H1 (cell line): ENCODE results near the gene CRY1. TPM values are rescaled to one million over a fixed set of nuclear protein-coding genes. Genes with fewer than 3 reads are reported as not detected.

Experiments used
- CTCF ChIA-PET: fragments of 300-600 bp; sonication (Branson Sonifier 250); formaldehyde crosslinking; loops from one replicate; lab custom pipeline; 2021; ENCODE audit not compliant: partially characterized antibody; lab: Charles Lee
- POLR2A ChIA-PET: fragments of 300-600 bp; sonication (Branson Sonifier 250); formaldehyde crosslinking; loops from one replicate; lab custom pipeline; 2021; ENCODE audit warnings: inconsistent platforms; ENCODE audit not compliant: partially characterized antibody; lab: Charles Lee
- DNase-seq, 2 experiments: peaks; one replicate each; pipeline versions ENCODE4 v3.0.0 to v3.0.0-alpha.2; 2010 to 2022; ENCODE audit warnings: low spot score in 2 of 2, low read depth in 1 of 2, mixed read lengths in 1 of 2
- FAIRE-seq: peaks from 2 replicates; lab custom pipeline; 2011; peaks lifted over from hg19 to GRCh38; lab: Jason Lieb, UNC
- H2AFZ ChIP-seq: 2 replicates; pipeline ENCODE4 v1.8.1; 2012; ENCODE audit warnings: low read length, inconsistent platforms
- H2AK5ac ChIP-seq: 2 replicates; pipeline ENCODE4 v1.6.1; 2013; ENCODE audit warnings: low read depth, low read length
- H2BK120ac ChIP-seq: replicated peaks from 2 replicates; pipeline ENCODE3; 2013; ENCODE audit warnings: low read depth, low read length, inconsistent platforms
- H2BK12ac ChIP-seq: 2 replicates; pipeline ENCODE4 v1.6.1; 2013; ENCODE audit warnings: low read depth, low read length
- H2BK15ac ChIP-seq: 2 replicates; pipeline ENCODE4 v1.6.1; 2013; ENCODE audit warnings: low read length
- H2BK20ac ChIP-seq: 2 replicates; pipeline ENCODE4 v1.6.1; 2013; ENCODE audit warnings: low read length
- H2BK5ac ChIP-seq: 2 replicates; pipeline ENCODE4 v1.6.1; 2013; ENCODE audit warnings: low read depth, low read length
- H3K14ac ChIP-seq: 2 replicates; pipeline ENCODE4 v1.6.1; 2013; ENCODE audit warnings: inconsistent platforms; ENCODE audit not compliant: insufficient read length
- H3K18ac ChIP-seq: 2 replicates; pipeline ENCODE4 v1.6.1; 2013; ENCODE audit warnings: low read length; ENCODE audit errors: extremely low read depth
- H3K23ac ChIP-seq: 2 replicates; pipeline ENCODE4 v1.6.1; 2013; ENCODE audit warnings: inconsistent platforms; ENCODE audit not compliant: insufficient read length
- H3K23me2 ChIP-seq: 2 replicates; pipeline ENCODE4 v1.6.1; 2013; ENCODE audit warnings: low read depth, low read length
- H3K27ac ChIP-seq: 2 replicates; pipeline ENCODE4 v1.6.1; 2011; ENCODE audit warnings: low read depth, low read length, inconsistent platforms
- H3K27me3 ChIP-seq, 4 experiments: replicated peaks in 1 of 4; 1 replicate in 1 of 4; 2 replicates in 3 of 4; pipeline versions ENCODE4 v1.6.1 to v1.8.1; 2011 to 2013; ENCODE audit warnings: low read length in 3 of 4, mild to moderate bottlenecking in 3 of 4, inconsistent platforms in 2 of 4, mixed read lengths in 2 of 4, moderate library complexity in 1 of 4; ENCODE audit not compliant: control insufficient read depth in 3 of 4, insufficient read depth in 3 of 4; ENCODE audit errors: extremely low read depth in 1 of 4
- H3K36me3 ChIP-seq, 4 experiments: 2 replicates each; pipeline versions ENCODE4 v1.6.1 to v1.8.1; 2011 to 2013; ENCODE audit warnings: mild to moderate bottlenecking in 4 of 4, low read length in 3 of 4, moderate library complexity in 2 of 4, control low read depth in 1 of 4, inconsistent platforms in 1 of 4; ENCODE audit not compliant: insufficient read depth in 4 of 4, control insufficient read depth in 2 of 4
- H3K4ac ChIP-seq: replicated peaks from 2 replicates; pipeline ENCODE3; 2013; ENCODE audit warnings: low read length, low read depth, mixed read lengths, inconsistent platforms; ENCODE audit not compliant: insufficient read length
- H3K4me1 ChIP-seq, 4 experiments: replicated peaks in 1 of 4; 1 replicate in 1 of 4; 2 replicates in 3 of 4; pipeline versions ENCODE4 v1.6.1 to v1.8.1; 2011 to 2013; ENCODE audit warnings: low read length in 3 of 4, inconsistent platforms in 2 of 4, mixed read lengths in 1 of 4; ENCODE audit not compliant: insufficient read depth in 4 of 4, control insufficient read depth in 3 of 4
- H3K4me2 ChIP-seq, 2 experiments: 2 replicates each; pipeline versions ENCODE4 v1.6.1 to v1.8.1; 2011 to 2013; ENCODE audit warnings: low read depth in 2 of 2, low read length in 2 of 2, control low read depth in 1 of 2, inconsistent platforms in 1 of 2, mild to moderate bottlenecking in 1 of 2; ENCODE audit not compliant: insufficient read depth in 1 of 2
- H3K4me3 ChIP-seq, 4 experiments: fragments of 200-600, 300-600 bp in 1 of 4; sonication (generic), shearing (Covaris generic), sonication (Bioruptor Twin) in 1 of 4; 2 replicates each; pipeline versions ENCODE4 v1.5.1 to v1.8.1; 2011 to 2016; ENCODE audit warnings: low read length in 4 of 4, low read depth in 3 of 4, control low read depth in 2 of 4, inconsistent platforms in 2 of 4, mild to moderate bottlenecking in 2 of 4, mixed read lengths in 1 of 4, moderate library complexity in 1 of 4; ENCODE audit not compliant: insufficient read depth in 2 of 4; ENCODE audit errors: extremely low read depth in 1 of 4
- H3K56ac ChIP-seq: replicated peaks from 2 replicates; pipeline ENCODE3; 2013; ENCODE audit warnings: low read depth, mild to moderate bottlenecking, mixed read lengths, low read length, inconsistent platforms; ENCODE audit not compliant: insufficient read length
- H3K79me1 ChIP-seq: 2 replicates; pipeline ENCODE4 v1.6.1; 2013; ENCODE audit warnings: low read depth, low read length, control low read depth
- H3K79me2 ChIP-seq, 2 experiments: 2 replicates each; pipeline versions ENCODE4 v1.6.1 to v1.8.1; 2012 to 2013; ENCODE audit warnings: low read length in 2 of 2, mild to moderate bottlenecking in 2 of 2, inconsistent platforms in 1 of 2; ENCODE audit not compliant: insufficient read depth in 2 of 2, control insufficient read depth in 1 of 2
- H3K9ac ChIP-seq, 4 experiments: replicated peaks in 1 of 4; 1 replicate in 1 of 4; 2 replicates in 3 of 4; pipeline versions ENCODE4 v1.6.1 to v1.8.1; 2011 to 2013; ENCODE audit warnings: low read depth in 3 of 4, low read length in 3 of 4, control low read depth in 2 of 4, mild to moderate bottlenecking in 2 of 4, moderate library complexity in 2 of 4, inconsistent platforms in 1 of 4; ENCODE audit errors: extremely low read depth in 1 of 4
- H3K9me3 ChIP-seq, 2 experiments: 2 replicates each; pipeline versions ENCODE4 v1.6.1 to v1.8.1; 2012 to 2013; ENCODE audit warnings: mild to moderate bottlenecking in 2 of 2, moderate library complexity in 2 of 2, control low read depth in 1 of 2, inconsistent platforms in 1 of 2, low read depth in 1 of 2, low read length in 1 of 2, mixed read lengths in 1 of 2; ENCODE audit not compliant: insufficient read depth in 2 of 2
- H4K20me1 ChIP-seq, 2 experiments: replicated peaks in 1 of 2; 2 replicates each; pipeline versions ENCODE3 to v1.8.1; 2011 to 2013; ENCODE audit warnings: inconsistent platforms in 2 of 2, low read length in 2 of 2, mild to moderate bottlenecking in 1 of 2; ENCODE audit not compliant: insufficient read depth in 2 of 2, control insufficient read depth in 1 of 2
- H4K5ac ChIP-seq: 2 replicates; pipeline ENCODE4 v1.6.1; 2013; ENCODE audit warnings: low read length, low read depth, mixed read lengths, inconsistent platforms; ENCODE audit not compliant: insufficient read length
- H4K8ac ChIP-seq: 2 replicates; pipeline ENCODE4 v1.8.0; 2013; ENCODE audit warnings: mild to moderate bottlenecking, moderate library complexity, low read length, inconsistent platforms; ENCODE audit not compliant: insufficient read depth; ENCODE audit errors: extremely low read depth
- H4K91ac ChIP-seq: replicated peaks from 2 replicates; pipeline ENCODE3; 2013; ENCODE audit warnings: low read length, mixed read lengths, inconsistent platforms; ENCODE audit not compliant: insufficient read length
- CBX8 ChIP-seq: fragments of 300-800, 300-1000 bp; sonication (generic); IDR thresholded peaks from 2 replicates; pipeline ENCODE4 v1.7.1; 2016; ENCODE audit warnings: low read depth, low read length, borderline replicate concordance
- CHD1 ChIP-seq: IDR thresholded peaks from 2 replicates; pipeline ENCODE4 v1.6.1; 2012; ENCODE audit warnings: low read depth, low read length, improper control_type of control experiment
- EGR1 ChIP-seq: IDR thresholded peaks from 2 replicates; pipeline ENCODE4 v1.6.1; 2011; ENCODE audit warnings: low read depth, low read length, borderline replicate concordance
- HDAC6 ChIP-seq: IDR thresholded peaks from one replicate; pipeline ENCODE4 v1.7.1; 2012; ENCODE audit warnings: low read depth, mild to moderate bottlenecking, inconsistent platforms, low read length, moderate library complexity
- JUND ChIP-seq: IDR thresholded peaks from 2 replicates; pipeline ENCODE4 v1.6.1; 2011; ENCODE audit warnings: mild to moderate bottlenecking, improper control_type of control experiment, low read length
- KDM4A ChIP-seq: IDR thresholded peaks from one replicate; pipeline ENCODE4 v1.7.1; 2012; ENCODE audit warnings: low read depth, mild to moderate bottlenecking, moderate library complexity, low read length, inconsistent platforms; ENCODE audit not compliant: severe bottlenecking
- RAD21 ChIP-seq, 2 experiments: IDR thresholded peaks in 1 of 2; conservative IDR thresholded peaks in 1 of 2; 2 replicates each; pipeline ENCODE4 v1.6.1; 2011; ENCODE audit warnings: low read depth in 2 of 2, low read length in 2 of 2, improper control_type of control experiment in 1 of 2, inconsistent platforms in 1 of 2, mild to moderate bottlenecking in 1 of 2, moderate library complexity in 1 of 2
- SAP30 ChIP-seq: fragments of 300-600 bp; sonication (generic); IDR thresholded peaks from 2 replicates; pipeline ENCODE4 v1.7.1; 2012; ENCODE audit warnings: low read length, moderate library complexity, mild to moderate bottlenecking, inconsistent platforms; ENCODE audit not compliant: insufficient read depth, insufficient replicate concordance
- TAF7 ChIP-seq: optimal IDR thresholded peaks from 2 replicates; pipeline ENCODE3; 2011; ENCODE audit warnings: low read depth, mild to moderate bottlenecking, inconsistent platforms, low read length, moderate library complexity, borderline replicate concordance
- TCF12 ChIP-seq: IDR thresholded peaks from 2 replicates; pipeline ENCODE4 v1.6.1; 2011; ENCODE audit warnings: low read depth, mild to moderate bottlenecking, low read length
- WGBS, 2 experiments: shearing (Covaris generic) in 1 of 2; methylation state at CpG; one replicate each; pipeline versions ENCODE4 v1.1.6 to v1.1.7; 2013 to 2015; ENCODE audit warnings: low lambda C conversion rate in 2 of 2, mixed read lengths in 2 of 2, inconsistent platforms in 1 of 2, low coverage in 1 of 2, missing lambda C conversion rate in 1 of 2; ENCODE audit not compliant: insufficient replicate concordance in 2 of 2, insufficient coverage in 1 of 2, insufficient read length in 1 of 2; ENCODE audit errors: extremely low coverage in 1 of 2, missing lambda C conversion rate in 1 of 2; 5-methylcytosine and 5-hydroxymethylcytosine counted together
- polyA plus RNA-seq, 7 experiments: library from polyadenylated mRNA; depleted of rRNA in 3 of 7; stranded (reverse) in 5 of 7; unstranded in 2 of 7; fragments of >200 nt in 5 of 7; fragments of 200-250 nt in 2 of 7; gene quantifications; 1 replicate in 5 of 7; 2 replicates in 1 of 7; 4 replicates in 1 of 7; pipeline versions ENCODE4 v1.2.1 to v1.2.3, GENCODE V29; 2011 to 2013; ENCODE audit warnings: missing spikeins in 2 of 7, mixed read lengths in 2 of 7
- total RNA-seq: library from RNA; stranded (reverse); fragmentation: NEBNext Ultra II Directional; extraction: Animal tissue kit (Norgen Biotek cat#: 25700); gene quantifications from 2 replicates; pipeline ENCODE4 v1.2.1, GENCODE V29; 2021
- TF ChIP-seq, protein P1 (sequence below): IDR thresholded peaks from 2 replicates; pipeline ENCODE4 v1.6.1; 2011; ENCODE audit warnings: low read length, improper control_type of control experiment

The CRY1 gene
- total and polyA plus RNA-seq, 2 of the 8 experiments (the other 6 are each of a cell fraction or from before 2014, with no cell fraction given): 13.6 to 25.1 TPM

GRCh38 chr12:107026806-107027635 lies 66.3 kb downstream of the CRY1 start:
- Histone ChIP-seq H4K8ac (no peak overlapping the region), H3K79me2 (no peaks in the 10 kb centered on the region; a peak in 1 of 4 replicates), H3K4me3 (no peak overlapping the region), H3K9ac (no peak overlapping the region), H2BK120ac (no peak overlapping the region), H3K56ac (no peak overlapping the region), H3K9me3 (no peaks in the 10 kb centered on the region), H2BK12ac (no peak overlapping the region), H4K91ac (no peak overlapping the region), H3K36me3 (no peaks in the 10 kb centered on the region), H2BK20ac (no peak overlapping the region), H3K27ac (no peak overlapping the region), H2AK5ac (no peak overlapping the region), H3K23me2 (no peaks in the 10 kb centered on the region; the same call in 1 of the 2 replicates), H3K23ac (no peak overlapping the region), H3K18ac (no peak overlapping the region), H4K5ac (no peak overlapping the region), H3K4ac (no peak overlapping the region), H2AFZ (no peak overlapping the region), H2BK15ac (no peak overlapping the region), H3K27me3 (peaks cover 0 to 2% (median 0%) of the 10 kb centered on the region in 4 experiments; a peak in 1 of 7 replicates), H3K4me1 (no peaks in the 10 kb centered on the region), H2BK5ac (no peak overlapping the region), H4K20me1 (no peaks in the 10 kb centered on the region), H3K14ac (no peak overlapping the region), H3K4me2 (no peak overlapping the region), H3K79me1 (no peaks in the 10 kb centered on the region)
- CTCF ChIA-PET: no interaction called here
- 81% methylated on average over 4 of the region's 4 CpGs; no CpG with 5 or more reads in 1 of the 2 experiments for WGBS, 2 experiments
- FAIRE-seq: no peak
- POLR2A ChIA-PET: no interaction called here
- DNase-seq: no peak
- TF ChIP-seq TAF7 (no peak), CHD1 (no peak), RAD21 (IDR thresholded peaks at IDR 0.05 in 1 of 2, conservative IDR thresholded peaks at IDR 0.05 in 1 of 2; ENCODE audit: low read depth in 2 of 2, low read length in 2 of 2) (no peak), JUND (no peak), SAP30 (no peak), EGR1 (no peak), KDM4A (no peak), CBX8 (no peak), HDAC6 (no peak), TCF12 (no peak)
- TF ChIP-seq, protein P1, sequence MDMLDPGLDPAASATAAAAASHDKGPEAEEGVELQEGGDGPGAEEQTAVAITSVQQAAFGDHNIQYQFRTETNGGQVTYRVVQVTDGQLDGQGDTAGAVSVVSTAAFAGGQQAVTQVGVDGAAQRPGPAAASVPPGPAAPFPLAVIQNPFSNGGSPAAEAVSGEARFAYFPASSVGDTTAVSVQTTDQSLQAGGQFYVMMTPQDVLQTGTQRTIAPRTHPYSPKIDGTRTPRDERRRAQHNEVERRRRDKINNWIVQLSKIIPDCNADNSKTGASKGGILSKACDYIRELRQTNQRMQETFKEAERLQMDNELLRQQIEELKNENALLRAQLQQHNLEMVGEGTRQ: no peak
